Erythroblast (primary cell): Measurements from ENCODE around the gene ARID1B.

Experiments
- GATA1 ChIP-seq: IDR thresholded peaks from 2 replicates; pipeline ENCODE4 v1.6.1; 2011; ENCODE audit warnings: low read depth, mild to moderate bottlenecking, control low read depth, low read length, moderate library complexity
- POLR2A ChIP-seq: IDR thresholded peaks from 2 replicates; pipeline ENCODE4 v1.6.1; 2011; ENCODE audit warnings: mild to moderate bottlenecking, low read length

GRCh38 chr6:156933201-156934068 lies 156.3 kb downstream of the ARID1B start:
- no peak for TF ChIP-seq POLR2A
- TF ChIP-seq GATA1, result no peak
